Neural cell (in vitro differentiated cells): ENCODE measurements around the gene UTP3. TPM values are rescaled to one million over a fixed set of nuclear protein-coding genes. Genes with fewer than 3 reads are reported as not detected.
"Not testable (repeated sequence)": the region's sequence is repeated elsewhere in the genome, so short reads cannot be mapped to it uniquely, and the experiment has no call there.

Source experiments
- H2AFZ ChIP-seq: fragments of 200-600, 300-800 bp; sonication (generic), shearing (Covaris generic); 2 replicates; pipeline ENCODE4 v1.6.0; 2014; ENCODE audit warnings: low read depth, mild to moderate bottlenecking, antibody characterized with exemption, low read length, moderate library complexity
- H3F3A ChIP-seq: fragments of 200-600 bp; shearing (Covaris generic); 2 replicates; pipeline ENCODE4 v1.6.1; 2016; ENCODE audit warnings: mild to moderate bottlenecking, moderate library complexity, mixed read lengths, antibody characterized with exemption, low read length; ENCODE audit not compliant: insufficient read depth, poor library complexity, severe bottlenecking
- H3K27ac ChIP-seq: fragments of 200-600, 300-800 bp; sonication (generic), shearing (Covaris generic); 2 replicates; pipeline ENCODE4 v1.5.1; 2014; ENCODE audit warnings: mild to moderate bottlenecking, low read length, moderate library complexity
- H3K27me3 ChIP-seq: fragments of 300-800, 200-600 bp; sonication (generic), shearing (Covaris generic); 2 replicates; pipeline ENCODE4 v1.6.0; 2014; ENCODE audit warnings: mild to moderate bottlenecking, low read depth, low read length, moderate library complexity; ENCODE audit not compliant: insufficient read depth
- H3K36me3 ChIP-seq: fragments of 300-800, 200-600 bp; sonication (generic), shearing (Covaris generic); 2 replicates; pipeline ENCODE4 v1.5.1; 2014; ENCODE audit warnings: mild to moderate bottlenecking, antibody characterized with exemption, low read length, moderate library complexity; ENCODE audit not compliant: insufficient read depth
- H3K4me2 ChIP-seq: fragments of 300-800, 200-600 bp; sonication (generic), shearing (Covaris generic); 2 replicates; pipeline ENCODE4 v1.6.0; 2014; ENCODE audit warnings: mild to moderate bottlenecking, low read length
- H3K4me3 ChIP-seq: fragments of 300-800, 200-600 bp; sonication (generic), shearing (Covaris generic); 2 replicates; pipeline ENCODE4 v1.5.1; 2014; ENCODE audit warnings: mild to moderate bottlenecking, low read length, moderate library complexity
- H3K79me2 ChIP-seq: fragments of 200-600 bp; shearing (Covaris generic); replicated peaks from 2 replicates; pipeline ENCODE4 v1.6.0; 2014; ENCODE audit warnings: mild to moderate bottlenecking, low read length, moderate library complexity; ENCODE audit not compliant: insufficient read depth
- H3K9ac ChIP-seq: fragments of 300-800, 200-600 bp; sonication (generic), shearing (Covaris generic); 2 replicates; pipeline ENCODE4 v1.6.1; 2016; ENCODE audit warnings: mild to moderate bottlenecking, low read length, mixed read lengths
- H3K9me2 ChIP-seq: fragments of 200-600 bp; shearing (Covaris generic); 2 replicates; pipeline ENCODE4 v1.6.1; 2016; ENCODE audit warnings: mild to moderate bottlenecking, low read length, mixed read lengths; ENCODE audit not compliant: insufficient read depth
- H3K9me3 ChIP-seq: fragments of 200-600, 300-800 bp; sonication (generic), shearing (Covaris generic); 2 replicates; pipeline ENCODE4 v1.6.1; 2016; ENCODE audit warnings: mild to moderate bottlenecking, mixed run types, low read length, moderate library complexity, mixed read lengths
- H4K20me1 ChIP-seq: fragments of 200-600 bp; shearing (Covaris generic); 2 replicates; pipeline ENCODE4 v1.6.1; 2016; ENCODE audit warnings: mild to moderate bottlenecking, mixed run types; ENCODE audit not compliant: insufficient read depth
- EP300 ChIP-seq: fragments of 450-650 bp; conservative IDR thresholded peaks from 2 replicates; pipeline ENCODE4 v1.6.1; 2014; ENCODE audit warnings: antibody characterized with exemption, mild to moderate bottlenecking, moderate library complexity; ENCODE audit not compliant: poor library complexity, severe bottlenecking
- EZH2 ChIP-seq: fragments of 200-600, 300-800 bp; shearing (Covaris generic), sonication (generic); IDR thresholded peaks from 2 replicates; pipeline ENCODE4 v1.6.1; 2014; ENCODE audit warnings: antibody characterized with exemption, low read length, borderline replicate concordance, mild to moderate bottlenecking; ENCODE audit not compliant: insufficient read depth, poor library complexity, severe bottlenecking
- MXI1 ChIP-seq: fragments of 450-650 bp; conservative IDR thresholded peaks from 2 replicates; pipeline ENCODE4 v1.6.1; 2014; ENCODE audit warnings: antibody characterized with exemption, mild to moderate bottlenecking; ENCODE audit not compliant: poor library complexity, severe bottlenecking
- POLR2AphosphoS5 ChIP-seq: IDR thresholded peaks from 2 replicates; pipeline ENCODE4 v1.6.1; 2012
- RAD21 ChIP-seq: fragments of 450-650 bp; conservative IDR thresholded peaks from 2 replicates; pipeline ENCODE4 v1.6.1; 2014; ENCODE audit warnings: antibody characterized with exemption, mild to moderate bottlenecking, moderate library complexity
- SMC3 ChIP-seq: fragments of 450-650 bp; conservative IDR thresholded peaks from 2 replicates; pipeline ENCODE4 v1.6.1; 2014; ENCODE audit warnings: antibody characterized with exemption, mild to moderate bottlenecking, moderate library complexity; ENCODE audit not compliant: poor library complexity
- TAF1 ChIP-seq: IDR thresholded peaks from 2 replicates; pipeline ENCODE4 v1.6.1; 2012; ENCODE audit warnings: low read depth
- polyA plus RNA-seq: library from polyadenylated mRNA; depleted of rRNA; stranded (reverse); fragments of >200 nt; gene quantifications from 2 replicates; pipeline ENCODE4 v1.2.3, GENCODE V29; 2014
- TF ChIP-seq, protein P1 (sequence below): fragments of 450-650 bp; IDR thresholded peaks from 2 replicates; pipeline ENCODE4 v1.5.1; 2014; ENCODE audit warnings: antibody characterized with exemption, mild to moderate bottlenecking, moderate library complexity; ENCODE audit not compliant: poor library complexity, severe bottlenecking
- TF ChIP-seq, protein P2 (sequence below): IDR thresholded peaks from 2 replicates; pipeline ENCODE4 v1.6.1; 2012; ENCODE audit warnings: borderline replicate concordance

Gene UTP3
- polyA plus RNA-seq, 1 donor from 2014 or later, result 11.3 TPM

DNA sequence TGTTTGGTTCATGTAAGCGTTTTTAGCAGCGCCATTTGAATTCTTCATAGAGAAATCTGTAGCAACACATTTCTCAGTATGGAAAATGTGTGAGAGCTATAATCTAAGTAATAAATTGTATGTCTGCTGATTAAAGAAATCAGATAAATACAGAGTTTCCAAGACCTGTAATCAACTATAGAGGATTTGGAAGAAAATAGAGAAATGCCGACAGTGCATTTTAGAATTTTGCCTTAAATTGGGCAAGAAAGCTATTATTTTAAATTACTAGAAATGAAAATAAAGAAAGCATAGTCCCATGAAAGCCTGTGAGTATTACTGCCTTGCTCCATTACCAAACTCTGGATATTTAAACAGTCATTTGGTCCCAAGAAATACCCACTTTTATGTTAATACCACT lies 36.1 kb downstream of the UTP3 start:
- H3K4me2 ChIP-seq, result peak overlapping the region; percentile 60
- no peaks in the 10 kb centered on the region for H3K9me2 ChIP-seq
- no peaks in the 10 kb centered on the region for H3K9me3 ChIP-seq
- peaks cover 70% of the 10 kb centered on the region for H3K79me2 ChIP-seq
- no peaks in the 10 kb centered on the region for H3K36me3 ChIP-seq
- peak overlapping the region; percentile 71 for H3K4me3 ChIP-seq
- H4K20me1 ChIP-seq, result peaks cover 11% of the 10 kb centered on the region
- peaks cover 3% of the 10 kb centered on the region for H3F3A ChIP-seq
- no peaks in the 10 kb centered on the region for H3K27me3 ChIP-seq
- H2AFZ ChIP-seq, result no peak overlapping the region
- peak overlapping the region; percentile 8 for H3K9ac ChIP-seq
- no peak for TF ChIP-seq TAF1
- TF ChIP-seq, protein P1, sequence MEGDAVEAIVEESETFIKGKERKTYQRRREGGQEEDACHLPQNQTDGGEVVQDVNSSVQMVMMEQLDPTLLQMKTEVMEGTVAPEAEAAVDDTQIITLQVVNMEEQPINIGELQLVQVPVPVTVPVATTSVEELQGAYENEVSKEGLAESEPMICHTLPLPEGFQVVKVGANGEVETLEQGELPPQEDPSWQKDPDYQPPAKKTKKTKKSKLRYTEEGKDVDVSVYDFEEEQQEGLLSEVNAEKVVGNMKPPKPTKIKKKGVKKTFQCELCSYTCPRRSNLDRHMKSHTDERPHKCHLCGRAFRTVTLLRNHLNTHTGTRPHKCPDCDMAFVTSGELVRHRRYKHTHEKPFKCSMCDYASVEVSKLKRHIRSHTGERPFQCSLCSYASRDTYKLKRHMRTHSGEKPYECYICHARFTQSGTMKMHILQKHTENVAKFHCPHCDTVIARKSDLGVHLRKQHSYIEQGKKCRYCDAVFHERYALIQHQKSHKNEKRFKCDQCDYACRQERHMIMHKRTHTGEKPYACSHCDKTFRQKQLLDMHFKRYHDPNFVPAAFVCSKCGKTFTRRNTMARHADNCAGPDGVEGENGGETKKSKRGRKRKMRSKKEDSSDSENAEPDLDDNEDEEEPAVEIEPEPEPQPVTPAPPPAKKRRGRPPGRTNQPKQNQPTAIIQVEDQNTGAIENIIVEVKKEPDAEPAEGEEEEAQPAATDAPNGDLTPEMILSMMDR, result no peak
- TF ChIP-seq EP300, result no peak
- TF ChIP-seq RAD21, result no peak
- no peak for TF ChIP-seq MXI1
- no peak for TF ChIP-seq POLR2AphosphoS5
- TF ChIP-seq SMC3, result no peak
- TF ChIP-seq EZH2, result no peak
- TF ChIP-seq, protein P2, sequence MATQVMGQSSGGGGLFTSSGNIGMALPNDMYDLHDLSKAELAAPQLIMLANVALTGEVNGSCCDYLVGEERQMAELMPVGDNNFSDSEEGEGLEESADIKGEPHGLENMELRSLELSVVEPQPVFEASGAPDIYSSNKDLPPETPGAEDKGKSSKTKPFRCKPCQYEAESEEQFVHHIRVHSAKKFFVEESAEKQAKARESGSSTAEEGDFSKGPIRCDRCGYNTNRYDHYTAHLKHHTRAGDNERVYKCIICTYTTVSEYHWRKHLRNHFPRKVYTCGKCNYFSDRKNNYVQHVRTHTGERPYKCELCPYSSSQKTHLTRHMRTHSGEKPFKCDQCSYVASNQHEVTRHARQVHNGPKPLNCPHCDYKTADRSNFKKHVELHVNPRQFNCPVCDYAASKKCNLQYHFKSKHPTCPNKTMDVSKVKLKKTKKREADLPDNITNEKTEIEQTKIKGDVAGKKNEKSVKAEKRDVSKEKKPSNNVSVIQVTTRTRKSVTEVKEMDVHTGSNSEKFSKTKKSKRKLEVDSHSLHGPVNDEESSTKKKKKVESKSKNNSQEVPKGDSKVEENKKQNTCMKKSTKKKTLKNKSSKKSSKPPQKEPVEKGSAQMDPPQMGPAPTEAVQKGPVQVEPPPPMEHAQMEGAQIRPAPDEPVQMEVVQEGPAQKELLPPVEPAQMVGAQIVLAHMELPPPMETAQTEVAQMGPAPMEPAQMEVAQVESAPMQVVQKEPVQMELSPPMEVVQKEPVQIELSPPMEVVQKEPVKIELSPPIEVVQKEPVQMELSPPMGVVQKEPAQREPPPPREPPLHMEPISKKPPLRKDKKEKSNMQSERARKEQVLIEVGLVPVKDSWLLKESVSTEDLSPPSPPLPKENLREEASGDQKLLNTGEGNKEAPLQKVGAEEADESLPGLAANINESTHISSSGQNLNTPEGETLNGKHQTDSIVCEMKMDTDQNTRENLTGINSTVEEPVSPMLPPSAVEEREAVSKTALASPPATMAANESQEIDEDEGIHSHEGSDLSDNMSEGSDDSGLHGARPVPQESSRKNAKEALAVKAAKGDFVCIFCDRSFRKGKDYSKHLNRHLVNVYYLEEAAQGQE, result no peak
- H3K27ac ChIP-seq, result no peak overlapping the region

DNA sequence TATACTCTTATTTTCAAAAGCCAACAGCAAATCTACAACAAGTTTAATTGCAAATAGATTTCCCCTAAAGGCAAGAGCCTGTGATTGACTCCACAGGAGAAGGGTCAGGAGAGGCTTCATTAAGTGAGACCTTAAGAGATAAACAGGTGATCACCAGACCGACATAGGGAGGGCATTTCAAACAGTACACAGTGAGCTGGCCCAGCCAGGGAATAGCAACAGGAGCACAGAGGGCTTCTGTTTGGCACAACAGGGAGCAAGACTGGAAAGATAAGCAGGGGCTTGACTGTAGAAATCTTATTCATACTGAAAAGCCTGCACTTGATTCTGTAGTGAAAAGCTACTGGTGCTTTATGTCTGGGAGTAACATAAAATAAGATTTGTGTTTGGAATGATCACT lies 37.3 kb downstream of the UTP3 start:
- Histone ChIP-seq H3K27me3 (no peaks in the 10 kb centered on the region), H3F3A (peaks cover 3% of the 10 kb centered on the region), H3K36me3 (no peaks in the 10 kb centered on the region), H2AFZ (no peak overlapping the region), H3K4me3 (peak overlapping the region; percentile 71), H3K79me2 (peaks cover 82% of the 10 kb centered on the region), H3K9ac (no peak overlapping the region), H3K9me2 (no peaks in the 10 kb centered on the region), H4K20me1 (peaks cover 11% of the 10 kb centered on the region), H3K9me3 (no peaks in the 10 kb centered on the region), H3K27ac (no peak overlapping the region), H3K4me2 (peak overlapping the region; percentile 28)
- TF ChIP-seq, protein P1, result no peak
- TF ChIP-seq RAD21, result no peak
- no peak for TF ChIP-seq EZH2
- TF ChIP-seq POLR2AphosphoS5, result no peak
- TF ChIP-seq, protein P2, result no peak
- TF ChIP-seq TAF1, result no peak
- TF ChIP-seq EP300, result no peak
- no peak for TF ChIP-seq SMC3
- no peak for TF ChIP-seq MXI1

- H3K9ac ChIP-seq, H3K27ac ChIP-seq, H3F3A ChIP-seq, H3K9me3 ChIP-seq, H3K4me2 ChIP-seq, H2AFZ ChIP-seq, H3K9me2 ChIP-seq, H3K36me3 ChIP-seq, H3K27me3 ChIP-seq: not testable (repeated sequence)
- Histone ChIP-seq H3K4me3 (peak overlapping the region; percentile 71), H3K79me2 (peaks cover 88% of the 10 kb centered on the region), H4K20me1 (peaks cover 11% of the 10 kb centered on the region)
Measured at GRCh38 chr4:70726515-70726914, 38.2 kb downstream of the UTP3 start.
